ENCODE results near the gene LDLRAD4. TPM values are rescaled to one million over a fixed set of nuclear protein-coding genes. Genes with fewer than 3 reads are reported as not detected.

LDLRAD4 gene
- total and polyA plus RNA-seq, 2 experiments from 2014 or later, result 0.73 to 1.9 TPM

GRCh38 chr18:13309748-13310670 lies 91.4 kb downstream of the LDLRAD4 start (continued):
- no peak for TF ChIP-seq EZH2phosphoT487 (IDR thresholded peaks at IDR 0.05; ENCODE audit: unreplicated experiment)
- TF ChIP-seq CREB1 (CRISPR knock-in tag; IDR thresholded peaks at IDR 0.05; ENCODE audit: low read depth), result no peak

GRCh38 chr18:13311193-13311592 lies 92.6 kb downstream of the LDLRAD4 start:
- Histone ChIP-seq H3K27me3 (ENCODE audit: insufficient read depth) (no peaks in the 10 kb centered on the region), H3F3A (replicated peaks; ENCODE audit: low read depth) (no peaks in the 10 kb centered on the region)
- no peaks in the 10 kb centered on the region for H3K27me3 Mint-ChIP-seq (ENCODE audit: insufficient read depth, low read depth, poor library complexity)

More at GRCh38 chr18:13311193-13311592, 92.6 kb downstream of the LDLRAD4 start:
- Mint-ChIP-seq H3K4me3 (no peak overlapping the region), H3K9me3 (peaks cover 19% of the 10 kb centered on the region), H3K27ac (no peak overlapping the region), H3K4me1 (no peaks in the 10 kb centered on the region), H3K36me3 (ENCODE audit: low read depth) (peaks cover 15% of the 10 kb centered on the region; the same call in 2 of the 3 replicates)
- peaks cover 6% of the 10 kb centered on the region; the same call in 1 of the 2 replicates for H3K36me3 ChIP-seq (ENCODE audit: insufficient read depth)
- no peak for TF ChIP-seq NANOG (IDR thresholded peaks at IDR 0.05; ENCODE audit: borderline replicate concordance)
- TF ChIP-seq CREB1 (CRISPR knock-in tag; IDR thresholded peaks at IDR 0.05; ENCODE audit: low read depth), result no peak
- TF ChIP-seq ZNF462 (CRISPR knock-in tag; IDR thresholded peaks at IDR 0.05), result no peak
- TF ChIP-seq ETS1 (IDR thresholded peaks at IDR 0.05), result no peak
- TF ChIP-seq CTCF (conservative IDR thresholded peaks at IDR 0.05; ENCODE audit: low read depth in 2 of 2), result no peak
- no peak for TF ChIP-seq EZH2phosphoT487 (IDR thresholded peaks at IDR 0.05; ENCODE audit: unreplicated experiment)
- TF ChIP-seq STAT1 (IDR thresholded peaks at IDR 0.05; ENCODE audit: unreplicated experiment), result no peak
- H3K4me2 ChIP-seq, result no peak overlapping the region
- H3K27ac ChIP-seq (ENCODE audit: low read depth), result no peak overlapping the region
- no peaks in the 10 kb centered on the region for H3K4me1 ChIP-seq (ENCODE audit: insufficient read depth)
- no peak overlapping the region for H3K4me3 ChIP-seq
- ATAC-seq, result no peak
- H3K9me2 ChIP-seq (ENCODE audit: insufficient read depth), result no peaks in the 10 kb centered on the region
- no peaks in the 10 kb centered on the region for H3K79me2 ChIP-seq (replicated peaks; ENCODE audit: insufficient read depth)
- no peaks in the 10 kb centered on the region for H4K20me1 ChIP-seq (replicated peaks; ENCODE audit: insufficient read depth)
- H2AFZ ChIP-seq, result no peak overlapping the region
- DNase-seq (ENCODE audit: low spot score), result no peak

All from GM23338 (cell line).